Activated B cell treated with CpG ODN at 0.5 μM for 24 hours (primary cell): ENCODE data around the gene IL1RAPL1. TPM values are rescaled to one million over a fixed set of nuclear protein-coding genes. Genes with fewer than 3 reads are reported as not detected.

Source experiments
- ATAC-seq: fragments of 200-7000 bp; cut with Tn5 transposase; one replicate; pipeline ENCODE4 v1.10.0; 2021; ENCODE audit warnings: low read depth, mild to moderate bottlenecking, moderate library complexity
- CTCF ChIA-PET: fragments of 350-600 bp; sonication (Branson Sonifier 250); formaldehyde crosslinking; loops from one replicate; lab custom pipeline; 2021; ENCODE audit warnings: antibody characterized with exemption; lab: Charles Lee
- POLR2A ChIA-PET: fragments of 350-600 bp; sonication (Branson Sonifier 250); formaldehyde crosslinking; loops from one replicate; lab custom pipeline; 2021; ENCODE audit warnings: antibody characterized with exemption; lab: Charles Lee
- DNase-seq: peaks from one replicate; pipeline ENCODE4 v3.0.0; 2022
- H3K27ac Mint-ChIP-seq: one replicate; pipeline ENCODE4 v1.8.0; 2020; ENCODE audit warnings: mixed read lengths
- H3K27me3 Mint-ChIP-seq: one replicate; pipeline ENCODE4 v1.8.0; 2021; ENCODE audit warnings: mixed read lengths
- H3K36me3 Mint-ChIP-seq: one replicate; pipeline ENCODE4 v1.8.0; 2021; ENCODE audit warnings: low read depth, mixed read lengths
- H3K4me1 Mint-ChIP-seq: one replicate; pipeline ENCODE4 v1.8.0; 2021; ENCODE audit warnings: mixed read lengths
- H3K4me3 Mint-ChIP-seq: one replicate; pipeline ENCODE4 v1.8.0; 2020; ENCODE audit warnings: mild to moderate bottlenecking, mixed read lengths
- H3K9me3 Mint-ChIP-seq: one replicate; pipeline ENCODE4 v1.8.0; 2020; ENCODE audit warnings: mixed read lengths
- intact Hi-C: fragments of 100-400 bp; cut with micrococcal nuclease; formaldehyde crosslinking; loops from one replicate; pipeline ENCODE4 v1.15.1; 2024
- total RNA-seq: library from RNA; stranded (reverse); gene quantifications from 2 replicates; pipeline ENCODE4 v1.2.3, GENCODE V29; 2022
- TF ChIP-seq, protein P1 (sequence below): fragments of 200-600 bp; IDR thresholded peaks from one replicate; pipeline ENCODE4 v1.8.0; 2022; ENCODE audit warnings: antibody characterized with exemption, mild to moderate bottlenecking

IL1RAPL1 gene
- total RNA-seq, 1 donor from 2014 or later, result not detected

- Mint-ChIP-seq H3K27me3 (no peaks in the 10 kb centered on the region), H3K27ac (no peak overlapping the region), H3K4me1 (no peaks in the 10 kb centered on the region), H3K36me3 (no peaks in the 10 kb centered on the region), H3K4me3 (no peak overlapping the region), H3K9me3 (no peaks in the 10 kb centered on the region)
- ATAC-seq (no peak), DNase-seq (no peak)
- CTCF ChIA-PET, result no interaction called here
- POLR2A ChIA-PET, result no interaction called here
- intact Hi-C loops, result no loop called here
- TF ChIP-seq, protein P1, sequence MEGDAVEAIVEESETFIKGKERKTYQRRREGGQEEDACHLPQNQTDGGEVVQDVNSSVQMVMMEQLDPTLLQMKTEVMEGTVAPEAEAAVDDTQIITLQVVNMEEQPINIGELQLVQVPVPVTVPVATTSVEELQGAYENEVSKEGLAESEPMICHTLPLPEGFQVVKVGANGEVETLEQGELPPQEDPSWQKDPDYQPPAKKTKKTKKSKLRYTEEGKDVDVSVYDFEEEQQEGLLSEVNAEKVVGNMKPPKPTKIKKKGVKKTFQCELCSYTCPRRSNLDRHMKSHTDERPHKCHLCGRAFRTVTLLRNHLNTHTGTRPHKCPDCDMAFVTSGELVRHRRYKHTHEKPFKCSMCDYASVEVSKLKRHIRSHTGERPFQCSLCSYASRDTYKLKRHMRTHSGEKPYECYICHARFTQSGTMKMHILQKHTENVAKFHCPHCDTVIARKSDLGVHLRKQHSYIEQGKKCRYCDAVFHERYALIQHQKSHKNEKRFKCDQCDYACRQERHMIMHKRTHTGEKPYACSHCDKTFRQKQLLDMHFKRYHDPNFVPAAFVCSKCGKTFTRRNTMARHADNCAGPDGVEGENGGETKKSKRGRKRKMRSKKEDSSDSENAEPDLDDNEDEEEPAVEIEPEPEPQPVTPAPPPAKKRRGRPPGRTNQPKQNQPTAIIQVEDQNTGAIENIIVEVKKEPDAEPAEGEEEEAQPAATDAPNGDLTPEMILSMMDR, result no peak
Measured at GRCh38 chrX:29744966-29745365, 1157.7 kb downstream of the IL1RAPL1 start.

GRCh38 chrX:29746326-29746725 lies 1159.1 kb downstream of the IL1RAPL1 start:
- H3K4me3 Mint-ChIP-seq, result no peak overlapping the region

GRCh38 chrX:29762006-29762405 lies 1174.8 kb downstream of the IL1RAPL1 start:
- H3K27ac Mint-ChIP-seq, result no peak overlapping the region
- no peaks in the 10 kb centered on the region for H3K27me3 Mint-ChIP-seq
- ChIA-PET POLR2A (no interaction called here), CTCF (no interaction called here)
- no peaks in the 10 kb centered on the region for H3K36me3 Mint-ChIP-seq
- TF ChIP-seq, protein P1, result no peak
- H3K4me3 Mint-ChIP-seq, result no peak overlapping the region
- H3K9me3 Mint-ChIP-seq, result no peaks in the 10 kb centered on the region
- no peaks in the 10 kb centered on the region for H3K4me1 Mint-ChIP-seq
- DNase-seq (no peak), ATAC-seq (no peak)
- intact Hi-C loops, result no loop called here

More at GRCh38 chrX:29746326-29746725, 1159.1 kb downstream of the IL1RAPL1 start:
- ATAC-seq (no peak), DNase-seq (no peak)
- Mint-ChIP-seq H3K9me3 (no peaks in the 10 kb centered on the region), H3K27me3 (no peaks in the 10 kb centered on the region), H3K36me3 (no peaks in the 10 kb centered on the region), H3K4me1 (no peaks in the 10 kb centered on the region), H3K27ac (no peak overlapping the region)
- ChIA-PET POLR2A (no interaction called here), CTCF (no interaction called here)
- intact Hi-C loops, result no loop called here
- TF ChIP-seq, protein P1, result no peak

GRCh38 chrX:29775890-29776289 lies 1188.6 kb downstream of the IL1RAPL1 start:
- TF ChIP-seq, protein P1, result no peak
- no peak overlapping the region for H3K4me3 Mint-ChIP-seq
- no peaks in the 10 kb centered on the region for H3K4me1 Mint-ChIP-seq
- POLR2A ChIA-PET, result no interaction called here
- DNase-seq (no peak), ATAC-seq (no peak)
- CTCF ChIA-PET, result no interaction called here
- H3K36me3 Mint-ChIP-seq, result no peaks in the 10 kb centered on the region
- no peak overlapping the region for H3K27ac Mint-ChIP-seq
- intact Hi-C loops, result no loop called here
- no peaks in the 10 kb centered on the region for H3K9me3 Mint-ChIP-seq
- no peaks in the 10 kb centered on the region for H3K27me3 Mint-ChIP-seq

- TF ChIP-seq, protein P1, result no peak
- Mint-ChIP-seq H3K9me3 (no peaks in the 10 kb centered on the region), H3K36me3 (no peaks in the 10 kb centered on the region), H3K27me3 (no peaks in the 10 kb centered on the region), H3K4me3 (no peak overlapping the region), H3K27ac (no peak overlapping the region), H3K4me1 (no peaks in the 10 kb centered on the region)
- POLR2A ChIA-PET, result no interaction called here
- CTCF ChIA-PET, result no interaction called here
- no peak for DNase-seq
- ATAC-seq, result no peak
- intact Hi-C loops, result no loop called here
Measured at GRCh38 chrX:29787656-29788055, 1200.4 kb downstream of the IL1RAPL1 start.
